HG03025 (cell line): ENCODE data around the gene NR1D1.

Source experiments
- ATAC-seq: cut with Tn5 transposase; IDR thresholded peaks from one replicate; pipeline ENCODE4 v1.9.1; 2021; ENCODE audit warnings: mild to moderate bottlenecking, moderate library complexity; ENCODE audit not compliant: unreplicated experiment, low FRiP score

NR1D1 gene

GRCh38 chr17:40079545-40079944, 20.8 kb downstream of the NR1D1 start:
- ATAC-seq, result no peak

- no peak for ATAC-seq
Measured at GRCh38 chr17:40076591-40076990, 23.8 kb downstream of the NR1D1 start.

- ATAC-seq, result no peak
Measured at GRCh38 chr17:40075942-40076498, 24.4 kb downstream of the NR1D1 start.

GRCh38 chr17:40075201-40075941, 25.0 kb downstream of the NR1D1 start:
- no peak for ATAC-seq

- ATAC-seq, result no peak
Measured at GRCh38 chr17:40074871-40075200, 25.6 kb downstream of the NR1D1 start.

- no peak for ATAC-seq
Measured at GRCh38 chr17:40074175-40074512, 26.2 kb downstream of the NR1D1 start.

- ATAC-seq, result no peak
Measured at GRCh38 chr17:40073454-40074174, 26.8 kb downstream of the NR1D1 start.

- no peak for ATAC-seq
Measured at GRCh38 chr17:40072735-40073346, 27.5 kb downstream of the NR1D1 start.

- ATAC-seq, result no peak
Measured at GRCh38 chr17:40072040-40072734, 28.2 kb downstream of the NR1D1 start.

GRCh38 chr17:40071313-40072039, 28.9 kb downstream of the NR1D1 start:
- ATAC-seq, result no peak

GRCh38 chr17:40070709-40071312, 29.6 kb downstream of the NR1D1 start:
- no peak for ATAC-seq

GRCh38 chr17:40069751-40070708, 30.4 kb downstream of the NR1D1 start:
- no peak for ATAC-seq

- ATAC-seq, result no peak
Measured at GRCh38 chr17:40068917-40069750, 31.3 kb downstream of the NR1D1 start.

- ATAC-seq, result no peak
Measured at GRCh38 chr17:40068584-40068916, 31.8 kb downstream of the NR1D1 start.

GRCh38 chr17:40068129-40068581, 32.2 kb downstream of the NR1D1 start:
- ATAC-seq, result no peak

GRCh38 chr17:40067710-40068109, 32.7 kb downstream of the NR1D1 start:
- ATAC-seq, result no peak

- ATAC-seq, result no peak
Measured at GRCh38 chr17:40065769-40066510, 34.4 kb downstream of the NR1D1 start.
